Measurements from ENCODE around the gene UGT1A10.
"Not testable (repeated sequence)": the region's sequence is repeated elsewhere in the genome, so short reads cannot be mapped to it uniquely, and the experiment has no call there.

UGT1A10 gene

DNA sequence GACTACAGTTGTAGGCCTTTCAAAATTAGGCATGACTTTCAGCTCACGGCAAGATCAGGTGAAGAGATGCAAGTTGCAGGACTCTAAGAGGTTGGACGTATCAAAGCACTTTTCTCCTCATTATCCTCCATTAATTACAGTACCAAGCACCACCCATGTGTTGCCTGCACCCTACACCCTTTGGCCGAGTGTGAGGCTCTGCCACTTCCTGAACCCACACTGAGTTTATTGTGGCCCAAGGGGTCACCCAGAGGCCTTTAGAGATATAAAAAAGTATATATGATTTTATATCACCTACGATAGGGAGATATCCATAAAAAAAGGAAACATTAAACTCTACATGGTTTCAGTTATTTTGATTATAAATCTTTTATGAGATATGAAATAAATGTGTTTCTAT lies 16.0 kb upstream of the UGT1A10 start:
- no peaks in the 10 kb centered on the region for H3K4me1 ChIP-seq (ENCODE audit: control insufficient read depth, insufficient read depth, low read length)

DNA sequence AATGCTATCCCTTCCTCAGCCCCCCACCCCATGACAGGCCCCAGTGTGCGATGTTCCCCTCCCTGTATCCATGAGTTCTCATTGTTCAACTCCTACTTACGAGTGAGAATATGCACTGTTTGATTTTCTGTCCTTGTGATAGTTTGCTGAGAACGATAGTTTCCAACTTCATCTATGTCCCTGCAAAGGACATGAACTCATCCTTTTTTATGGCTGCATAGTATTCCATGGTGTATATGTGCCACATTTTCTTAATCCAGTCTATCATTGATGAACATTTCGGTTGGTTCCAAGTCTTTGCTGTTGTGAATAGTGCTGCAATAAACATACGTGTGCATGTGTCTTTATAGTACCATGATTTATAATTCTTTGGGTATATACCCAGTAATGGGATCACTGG lies 14.4 kb upstream of the UGT1A10 start:
- H3K9me3 ChIP-seq (ENCODE audit: control insufficient read depth, low read length); H3K4me3 ChIP-seq (ENCODE audit: low read length); H3K4me1 ChIP-seq (ENCODE audit: control insufficient read depth, insufficient read depth, low read length); H3K36me3 ChIP-seq (ENCODE audit: control insufficient read depth, insufficient read depth, low read length); H3K27me3 ChIP-seq (ENCODE audit: control insufficient read depth, insufficient read depth, low read length); H3K9ac ChIP-seq (ENCODE audit: low read length): not testable (repeated sequence)

More for the DNA sequence above, 16.0 kb upstream of the UGT1A10 start:
- no peaks in the 10 kb centered on the region for H3K9me3 ChIP-seq (ENCODE audit: control insufficient read depth, low read length)
- H3K9ac ChIP-seq (ENCODE audit: low read length): no peak overlapping the region
- no peaks in the 10 kb centered on the region for H3K36me3 ChIP-seq (ENCODE audit: control insufficient read depth, insufficient read depth, low read length)
- H3K27me3 ChIP-seq (ENCODE audit: control insufficient read depth, insufficient read depth, low read length): no peaks in the 10 kb centered on the region
- no peak overlapping the region for H3K4me3 ChIP-seq (ENCODE audit: low read length)

DNA sequence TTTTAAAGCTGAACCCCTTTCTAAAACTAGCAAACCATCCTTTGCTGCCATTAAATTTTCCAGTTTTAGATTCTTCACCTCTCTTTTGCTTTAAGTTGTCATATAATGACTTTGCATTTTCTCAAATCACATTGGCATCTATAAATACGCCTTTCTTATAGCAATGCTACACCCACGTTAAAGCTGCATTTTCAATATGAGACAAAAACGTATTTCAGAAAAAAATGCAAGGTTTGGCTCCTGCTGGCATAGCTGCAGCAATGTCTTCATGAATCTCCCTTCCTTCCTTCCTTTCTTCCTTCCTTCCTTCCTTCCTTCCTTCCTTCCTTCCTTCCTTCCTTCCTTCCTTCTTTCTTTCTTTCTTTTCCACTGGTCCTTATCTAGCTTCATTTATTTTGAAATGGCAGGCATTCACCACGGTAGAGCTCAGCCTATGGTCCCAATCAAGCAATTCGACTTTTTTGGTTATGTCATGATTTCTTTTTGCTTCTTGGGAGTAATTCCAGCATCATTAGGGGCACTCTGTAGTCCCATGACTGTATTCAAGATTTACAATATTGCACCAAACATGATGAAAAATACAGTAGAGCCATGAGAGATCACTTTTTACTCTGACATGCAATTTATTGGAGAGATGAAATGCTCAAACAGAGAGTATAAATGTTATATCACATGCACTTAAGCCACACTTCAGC lies 8.8 kb upstream of the UGT1A10 start:
- no peak overlapping the region for H3K9ac ChIP-seq (ENCODE audit: low read length)
- no peaks in the 10 kb centered on the region for H3K9me3 ChIP-seq (ENCODE audit: control insufficient read depth, low read length)
- no peaks in the 10 kb centered on the region for H3K27me3 ChIP-seq (ENCODE audit: control insufficient read depth, insufficient read depth, low read length)
- no peaks in the 10 kb centered on the region for H3K36me3 ChIP-seq (ENCODE audit: control insufficient read depth, insufficient read depth, low read length)
- H3K4me3 ChIP-seq (ENCODE audit: low read length): no peak overlapping the region
- H3K4me1 ChIP-seq (ENCODE audit: control insufficient read depth, insufficient read depth, low read length): no peaks in the 10 kb centered on the region

DNA sequence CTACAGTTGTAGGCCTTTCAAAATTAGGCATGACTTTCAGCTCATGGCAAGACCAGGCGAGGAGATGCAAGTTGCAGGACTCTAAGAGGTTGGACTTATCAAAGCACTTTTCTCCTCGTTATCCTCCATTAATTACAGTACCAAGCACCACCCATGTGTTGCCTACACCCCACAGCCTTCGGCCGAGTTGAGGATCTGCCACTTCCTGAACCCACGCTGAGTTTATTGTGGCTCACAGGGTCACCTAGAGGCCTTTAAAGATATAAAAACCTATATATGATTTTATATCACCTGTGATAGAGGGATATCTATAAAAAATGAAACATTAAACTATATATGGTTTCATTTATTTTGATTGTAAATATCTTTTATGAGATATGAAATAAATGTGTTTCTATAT lies 2.6 kb downstream of the UGT1A10 start:
- H3K9me3 ChIP-seq (ENCODE audit: control insufficient read depth, low read length): no peaks in the 10 kb centered on the region
- H3K36me3 ChIP-seq (ENCODE audit: control insufficient read depth, insufficient read depth, low read length): no peaks in the 10 kb centered on the region
- H3K4me3 ChIP-seq (ENCODE audit: low read length): no peak overlapping the region
- no peak overlapping the region for H3K9ac ChIP-seq (ENCODE audit: low read length)
- peaks cover 6% of the 10 kb centered on the region for H3K4me1 ChIP-seq (ENCODE audit: control insufficient read depth, insufficient read depth, low read length)
- H3K27me3 ChIP-seq (ENCODE audit: control insufficient read depth, insufficient read depth, low read length): no peaks in the 10 kb centered on the region

DNA sequence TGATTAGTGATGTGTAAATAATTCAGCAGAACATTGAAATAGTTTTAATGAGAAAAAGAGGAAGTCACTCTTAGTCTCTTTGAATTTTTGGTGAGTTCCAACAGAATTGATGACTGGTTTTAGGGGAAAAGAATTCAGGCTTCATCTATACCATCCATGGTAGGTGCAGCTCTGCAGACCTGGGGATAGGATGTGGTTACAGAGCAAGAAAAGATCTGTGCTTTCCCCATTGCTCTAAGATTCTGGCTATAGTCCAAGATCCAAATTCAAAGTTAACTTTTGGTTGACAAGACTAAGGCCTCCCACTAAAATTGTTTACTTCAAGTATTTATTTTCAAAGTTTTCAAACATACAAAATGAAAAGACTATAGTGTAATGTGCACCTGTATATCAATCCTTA lies 3.6 kb downstream of the UGT1A10 start:
- Histone ChIP-seq H3K9me3 (ENCODE audit: control insufficient read depth, low read length) (no peaks in the 10 kb centered on the region), H3K4me3 (ENCODE audit: low read length) (no peak overlapping the region)

DNA sequence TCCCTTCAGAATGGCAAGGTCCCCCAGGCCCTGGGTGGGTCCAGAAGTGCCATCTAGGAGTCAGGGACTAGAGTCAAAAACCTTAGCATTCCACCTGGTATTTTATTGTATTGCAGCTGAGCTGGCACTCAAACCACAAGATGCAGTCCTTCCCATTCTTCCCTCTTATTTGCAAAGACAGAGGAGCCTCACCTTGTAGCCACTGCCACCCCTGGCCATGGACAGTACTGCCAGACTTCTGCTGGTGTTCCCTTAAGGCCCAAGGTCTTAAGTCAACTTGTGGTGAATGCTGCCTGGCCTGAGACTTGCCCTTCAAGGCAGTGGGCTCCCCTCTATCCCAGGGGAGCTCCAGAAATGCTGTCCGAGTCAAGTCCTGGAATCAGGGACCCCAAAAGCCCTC lies 6.9 kb downstream of the UGT1A10 start:
- Histone ChIP-seq H3K9me3 (ENCODE audit: control insufficient read depth, low read length) (no peaks in the 10 kb centered on the region), H3K27me3 (ENCODE audit: control insufficient read depth, insufficient read depth, low read length) (no peaks in the 10 kb centered on the region), H3K9ac (ENCODE audit: low read length) (no peak overlapping the region), H3K36me3 (ENCODE audit: control insufficient read depth, insufficient read depth, low read length) (no peaks in the 10 kb centered on the region), H3K4me3 (ENCODE audit: low read length) (no peak overlapping the region), H3K4me1 (ENCODE audit: control insufficient read depth, insufficient read depth, low read length) (peaks cover 6% of the 10 kb centered on the region)

More for the DNA sequence above, 3.6 kb downstream of the UGT1A10 start:
- no peaks in the 10 kb centered on the region for H3K36me3 ChIP-seq (ENCODE audit: control insufficient read depth, insufficient read depth, low read length)
- no peak overlapping the region for H3K9ac ChIP-seq (ENCODE audit: low read length)
- peaks cover 6% of the 10 kb centered on the region for H3K4me1 ChIP-seq (ENCODE audit: control insufficient read depth, insufficient read depth, low read length)
- no peaks in the 10 kb centered on the region for H3K27me3 ChIP-seq (ENCODE audit: control insufficient read depth, insufficient read depth, low read length)

DNA sequence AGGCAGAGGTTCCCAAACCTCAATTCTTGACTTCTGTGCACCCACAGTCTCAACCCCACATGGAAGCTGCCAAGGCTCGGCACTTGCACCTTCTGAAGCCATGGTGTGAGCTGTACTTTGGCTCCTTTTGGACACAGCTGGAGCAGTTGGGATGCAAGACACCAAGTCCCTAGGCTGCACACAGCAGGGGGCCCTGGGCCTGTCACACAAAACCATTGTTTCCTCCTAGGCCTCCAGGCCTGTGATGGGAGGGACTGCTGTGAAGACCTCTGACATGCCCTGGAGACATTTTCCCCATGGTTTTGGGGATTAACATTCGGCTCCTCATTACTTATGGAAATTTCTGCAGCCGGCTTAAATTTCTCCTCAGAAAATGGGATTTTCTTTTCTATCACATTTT lies 9.8 kb downstream of the UGT1A10 start:
- H3K27me3 ChIP-seq (ENCODE audit: control insufficient read depth, insufficient read depth, low read length); H3K4me1 ChIP-seq (ENCODE audit: control insufficient read depth, insufficient read depth, low read length); H3K9ac ChIP-seq (ENCODE audit: low read length); H3K4me3 ChIP-seq (ENCODE audit: low read length); H3K9me3 ChIP-seq (ENCODE audit: control insufficient read depth, low read length); H3K36me3 ChIP-seq (ENCODE audit: control insufficient read depth, insufficient read depth, low read length): not testable (repeated sequence)

DNA sequence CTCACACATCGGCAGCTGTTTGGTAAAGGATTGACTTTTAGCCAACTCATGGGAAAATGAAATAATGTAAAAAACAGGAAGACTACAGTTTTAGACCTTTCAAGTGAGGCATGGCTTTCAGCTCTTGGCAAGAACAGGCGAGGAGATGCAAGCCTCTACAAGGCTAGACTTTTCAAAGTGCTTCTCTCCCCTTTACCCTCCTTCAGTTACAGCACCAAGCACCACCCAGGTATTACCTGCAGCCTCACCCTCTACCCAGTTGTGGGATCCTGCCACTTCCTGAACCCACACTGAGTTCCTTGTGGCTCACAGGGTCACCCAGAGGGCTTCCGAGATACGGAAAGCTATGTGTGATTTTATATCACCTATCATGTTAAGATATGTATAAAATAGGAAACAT lies 14.7 kb downstream of the UGT1A10 start:
- no peaks in the 10 kb centered on the region for H3K9me3 ChIP-seq (ENCODE audit: control insufficient read depth, low read length)
- H3K36me3 ChIP-seq (ENCODE audit: control insufficient read depth, insufficient read depth, low read length): no peaks in the 10 kb centered on the region
- H3K27me3 ChIP-seq (ENCODE audit: control insufficient read depth, insufficient read depth, low read length): no peaks in the 10 kb centered on the region
- H3K4me3 ChIP-seq (ENCODE audit: low read length): no peak overlapping the region
- no peak overlapping the region for H3K9ac ChIP-seq (ENCODE audit: low read length)
- H3K4me1 ChIP-seq (ENCODE audit: control insufficient read depth, insufficient read depth, low read length): peaks cover 6% of the 10 kb centered on the region

DNA sequence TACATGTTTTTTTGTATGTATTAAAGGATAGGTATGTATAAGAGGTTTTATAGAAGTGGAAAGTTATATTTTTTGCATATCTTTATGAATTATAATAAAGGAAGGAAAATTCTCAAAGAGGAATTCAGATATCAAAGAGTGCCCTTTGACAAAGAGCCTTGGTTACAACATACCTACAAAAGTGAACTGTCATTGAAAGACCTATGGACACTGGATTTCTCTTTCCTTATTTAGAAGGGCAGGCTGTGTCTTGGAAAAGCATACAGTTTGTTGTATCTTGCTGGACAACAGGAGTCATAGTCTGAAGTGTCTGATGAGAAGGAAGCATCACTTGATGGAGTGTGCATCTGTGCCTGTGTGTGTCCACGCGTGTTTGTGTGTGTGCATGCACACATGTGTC lies 15.2 kb downstream of the UGT1A10 start:
- Histone ChIP-seq H3K9me3 (ENCODE audit: control insufficient read depth, low read length) (no peaks in the 10 kb centered on the region), H3K27me3 (ENCODE audit: control insufficient read depth, insufficient read depth, low read length) (no peaks in the 10 kb centered on the region), H3K36me3 (ENCODE audit: control insufficient read depth, insufficient read depth, low read length) (no peaks in the 10 kb centered on the region), H3K4me3 (ENCODE audit: low read length) (no peak overlapping the region), H3K4me1 (ENCODE audit: control insufficient read depth, insufficient read depth, low read length) (peaks cover 6% of the 10 kb centered on the region), H3K9ac (ENCODE audit: low read length) (no peak overlapping the region)

DNA sequence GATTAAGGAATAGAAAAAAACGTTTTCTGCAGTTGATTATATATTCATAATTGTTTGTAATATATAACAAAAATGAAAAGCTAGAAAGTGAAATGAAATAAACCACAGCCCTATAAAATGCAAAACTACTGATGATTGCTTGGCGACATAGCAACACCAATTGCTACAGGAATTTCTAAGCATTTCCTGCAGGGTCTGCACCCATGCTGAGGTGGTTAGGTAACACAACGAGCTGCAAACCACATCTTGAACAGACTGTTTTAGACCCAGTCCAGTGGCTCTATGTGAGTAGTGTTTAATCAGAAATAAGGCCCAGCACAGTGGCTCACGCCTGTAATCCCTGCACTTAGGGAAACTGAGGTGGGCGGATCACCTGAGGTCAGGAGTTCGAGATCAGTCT lies 18.3 kb downstream of the UGT1A10 start:
- H3K36me3 ChIP-seq (ENCODE audit: control insufficient read depth, insufficient read depth, low read length): no peaks in the 10 kb centered on the region
- H3K4me1 ChIP-seq (ENCODE audit: control insufficient read depth, insufficient read depth, low read length): peaks cover 6% of the 10 kb centered on the region
- H3K9ac ChIP-seq (ENCODE audit: low read length): no peak overlapping the region
- no peaks in the 10 kb centered on the region for H3K9me3 ChIP-seq (ENCODE audit: control insufficient read depth, low read length)
- no peaks in the 10 kb centered on the region for H3K27me3 ChIP-seq (ENCODE audit: control insufficient read depth, insufficient read depth, low read length)
- H3K4me3 ChIP-seq (ENCODE audit: low read length): no peak overlapping the region

DNA sequence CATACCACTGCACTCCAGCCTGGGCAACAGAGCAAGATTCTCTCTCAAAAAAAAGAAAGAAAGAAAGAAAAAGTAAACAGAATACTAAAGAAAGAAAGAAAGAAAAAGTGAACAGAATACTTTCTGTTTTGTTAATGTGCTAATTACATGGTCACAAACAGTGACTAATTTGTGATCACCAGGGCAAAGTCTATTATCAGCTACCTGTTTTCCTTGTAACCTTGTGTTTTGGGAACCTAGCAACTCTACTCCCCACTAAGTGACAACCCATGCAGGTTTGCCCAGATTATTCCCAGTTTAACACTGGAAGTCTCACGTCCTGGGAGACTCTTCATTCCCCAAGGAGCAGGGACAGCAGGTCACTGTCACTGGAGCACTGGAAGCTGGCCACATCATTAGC lies 18.8 kb downstream of the UGT1A10 start:
- H3K9ac ChIP-seq (ENCODE audit: low read length): no peak overlapping the region
- H3K27me3 ChIP-seq (ENCODE audit: control insufficient read depth, insufficient read depth, low read length): no peaks in the 10 kb centered on the region
- H3K36me3 ChIP-seq (ENCODE audit: control insufficient read depth, insufficient read depth, low read length): no peaks in the 10 kb centered on the region
- peaks cover 6% of the 10 kb centered on the region for H3K4me1 ChIP-seq (ENCODE audit: control insufficient read depth, insufficient read depth, low read length)
- H3K9me3 ChIP-seq (ENCODE audit: control insufficient read depth, low read length): no peaks in the 10 kb centered on the region
- H3K4me3 ChIP-seq (ENCODE audit: low read length): no peak overlapping the region

DNA sequence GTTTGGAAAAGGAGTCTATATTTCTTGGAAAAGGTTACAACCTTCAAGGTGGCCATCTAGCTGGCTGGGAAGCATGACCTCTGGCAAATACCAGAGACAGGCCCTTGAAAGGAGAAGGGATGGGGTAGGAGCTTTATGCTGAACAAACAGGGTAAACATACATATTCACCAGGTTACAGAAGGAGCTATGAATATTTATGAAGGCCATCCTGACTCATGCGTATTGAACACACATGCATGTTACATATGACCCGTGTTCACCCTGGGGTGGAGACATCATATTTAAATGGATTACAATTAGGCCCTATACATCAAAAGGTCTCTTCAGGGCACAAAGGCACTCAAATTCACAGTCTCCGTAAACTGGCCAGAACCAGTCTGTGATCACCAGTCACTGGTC lies 19.7 kb downstream of the UGT1A10 start:
- H3K9ac ChIP-seq (ENCODE audit: low read length); H3K36me3 ChIP-seq (ENCODE audit: control insufficient read depth, insufficient read depth, low read length); H3K27me3 ChIP-seq (ENCODE audit: control insufficient read depth, insufficient read depth, low read length); H3K9me3 ChIP-seq (ENCODE audit: control insufficient read depth, low read length); H3K4me1 ChIP-seq (ENCODE audit: control insufficient read depth, insufficient read depth, low read length); H3K4me3 ChIP-seq (ENCODE audit: low read length): not testable (repeated sequence)

DNA sequence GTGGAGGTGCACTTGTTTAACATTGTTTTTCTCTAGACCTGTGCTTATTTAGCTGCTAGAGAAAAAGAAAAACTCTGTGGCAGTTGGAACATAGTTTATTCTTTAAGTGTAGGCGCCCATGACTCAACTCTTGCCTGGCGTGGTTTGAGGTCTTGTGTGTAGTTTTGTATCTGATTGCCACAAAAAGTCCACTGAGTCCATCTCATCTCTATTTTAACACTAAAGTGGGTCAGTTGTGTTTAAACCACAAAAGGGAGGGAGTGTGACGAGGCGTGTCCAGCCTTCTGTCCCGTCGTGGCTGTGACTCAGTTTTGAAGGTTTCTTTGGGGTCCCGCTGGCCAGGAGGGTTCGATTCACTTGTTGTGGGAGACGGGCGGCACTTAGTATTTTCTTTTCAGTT lies 20.2 kb downstream of the UGT1A10 start:
- Histone ChIP-seq H3K4me3 (ENCODE audit: low read length) (no peak overlapping the region), H3K9ac (ENCODE audit: low read length) (no peak overlapping the region), H3K27me3 (ENCODE audit: control insufficient read depth, insufficient read depth, low read length) (no peaks in the 10 kb centered on the region), H3K9me3 (ENCODE audit: control insufficient read depth, low read length) (no peaks in the 10 kb centered on the region), H3K36me3 (ENCODE audit: control insufficient read depth, insufficient read depth, low read length) (no peaks in the 10 kb centered on the region), H3K4me1 (ENCODE audit: control insufficient read depth, insufficient read depth, low read length) (peaks cover 6% of the 10 kb centered on the region)
